Ovary (tissue), 9 donors: ENCODE data around the gene PIAS4. TPM values are rescaled to one million over a fixed set of nuclear protein-coding genes. Genes with fewer than 3 reads are reported as not detected.
"Not testable (repeated sequence)": the region's sequence is repeated elsewhere in the genome, so short reads cannot be mapped to it uniquely, and the experiment has no call there.

ENCODE experiments used
- DNase-seq, 5 donors: peaks; one replicate each; pipeline ENCODE4 v3.0.0-alpha.2; 2019 to 2020
- H3K27ac ChIP-seq, 2 donors: fragments of 200-600 bp; one replicate each; pipeline versions ENCODE4 v1.5.1 to v1.8.0; 2019 to 2022
- H3K27me3 ChIP-seq: fragments of 200-600 bp; one replicate; pipeline ENCODE4 v1.8.0; 2022
- H3K36me3 ChIP-seq: fragments of 200-600 bp; sonication (generic); one replicate; pipeline ENCODE4 v1.5.1; 2019
- H3K4me1 ChIP-seq: one replicate; pipeline ENCODE4 v1.8.1; 2013; ENCODE audit warnings: mild to moderate bottlenecking, moderate library complexity; ENCODE audit not compliant: insufficient read depth
- H3K4me3 ChIP-seq: fragments of 200-600 bp; sonication (generic); one replicate; pipeline ENCODE4 v1.5.1; 2017
- H3K9me3 ChIP-seq, 2 donors: fragments of 200-600 bp in 1 of 2; sonication (generic) in 1 of 2; one replicate each; pipeline versions ENCODE4 v1.5.1 to v1.8.1; 2013 to 2019; ENCODE audit warnings: mild to moderate bottlenecking in 1 of 2, moderate library complexity in 1 of 2
- CTCF ChIP-seq, 3 donors: fragments of 450-650 bp in 2 of 3; fragments of 200-600 bp in 1 of 3; IDR thresholded peaks; one replicate each; pipeline versions ENCODE4 v1.5.1 to v1.8.0; 2016 to 2022; ENCODE audit warnings: antibody characterized with exemption in 3 of 3, mild to moderate bottlenecking in 1 of 3
- EP300 ChIP-seq: sonication (generic); formaldehyde crosslinking; IDR thresholded peaks from one replicate; pipeline ENCODE4 v1.6.1; 2017; ENCODE audit warnings: antibody characterized with exemption
- POLR2A ChIP-seq: fragments of 450-650 bp; IDR thresholded peaks from one replicate; pipeline ENCODE4 v1.6.1; 2017; ENCODE audit warnings: antibody characterized with exemption, mild to moderate bottlenecking, moderate library complexity
- WGBS, 3 donors: extraction: QIAGEN DNeasy Blood & Tissue Kit in 1 of 3; methylation state at CpG; one replicate each; pipeline versions ENCODE4 v1.1.5 to v1.1.7; 2013 to 2017; 5-methylcytosine and 5-hydroxymethylcytosine counted together
- intact Hi-C, 4 donors: fragments of 100-400 bp; cut with DNase I; formaldehyde crosslinking; loops; one replicate each; pipeline versions ENCODE4 v1.11.0 to v1.15.1; 2022 to 2023
- polyA plus RNA-seq, 2 donors: library from polyadenylated mRNA; stranded (reverse); fragments of 200-250 nt in 1 of 2; fragments of 350-450 nt in 1 of 2; fragmentation: Illumina TruSeq in 1 of 2; extraction: RNeasy Lipid Tissue Mini Kit (QIAGEN cat#74804) in 1 of 2; gene quantifications; one replicate each; pipeline ENCODE4 v1.2.3, GENCODE V29; 2013 to 2014
- total RNA-seq, 7 donors: library from RNA; depleted of rRNA in 2 of 7; stranded (reverse); fragments of >200 nt in 2 of 7; fragmentation: NEBNext Ultra II Directional in 3 of 7; extraction: Animal tissue kit (Norgen Biotek cat#: 25700) in 3 of 7; gene quantifications; one replicate each; pipeline versions ENCODE4 v1.1.0 to v1.2.4, GENCODE V29; 2016 to 2023
- donor health status: DM: no; HTN: no; CAD: no; lungs with moderate emphysema.
- donor health status: DM: no; HTN: no; CAD: no.
- donor health status: Bipolar disorder and iron deficiency.
- donor health status: DM: yes; HTN: yes; CAD: no.
- donor health status: DM: no; HTN: no; CAD: no.
- donor health status: DM: yes; HTN: yes; CAD: no.

Gene PIAS4
- total and polyA plus RNA-seq, 9 donors = 5.2 to 29.7 (median 21.3) TPM

- Histone ChIP-seq H3K4me3 (peak overlapping the region; percentile 91), H3K27me3 (no peaks in the 10 kb centered on the region), H3K4me1 (peaks cover 22% of the 10 kb centered on the region), H3K27ac (peak overlapping the region; percentile 75 to 88), H3K9me3 (no peaks in the 10 kb centered on the region), H3K36me3 (no peaks in the 10 kb centered on the region)
- intact Hi-C loops = no loop called here
- peak; percentile 34 to 63 (median 53) for DNase-seq
- TF ChIP-seq EP300 (no peak), CTCF (IDR thresholded peaks at IDR 0.05) (no peak), POLR2A (no peak)
- WGBS, 3 donors = 0 to 1% (median 0%) methylated on average over 28 to 55 of the region's 55 CpGs
Measured at GRCh38 chr19:4007836-4008539, 452 bp downstream of the PIAS4 start.

GRCh38 chr19:4009990-4010807 is 2.7 kb downstream of the PIAS4 start:
- Histone ChIP-seq H3K27me3 (no peaks in the 10 kb centered on the region), H3K4me1 (peaks cover 22% of the 10 kb centered on the region), H3K27ac (peak overlapping the region in 1 of 2 donors; percentile 29), H3K9me3 (no peaks in the 10 kb centered on the region), H3K36me3 (no peaks in the 10 kb centered on the region), H3K4me3 (no peak overlapping the region)
- intact Hi-C loops = loop anchor here in 2 of 4 donors (5.0 to 10.0 kb wide), 2 partner anchors 47 to 105 kb away; no protein-coding TSS in a partner anchor
- DNase-seq = peak in 3 of 5 donors; percentile 32 to 61 (median 36)
- WGBS, 3 donors = 33 to 47% (median 37%) methylated on average over 24 of the region's 24 CpGs
- TF ChIP-seq EP300 = no peak
- no peak for TF ChIP-seq POLR2A
- TF ChIP-seq CTCF (IDR thresholded peaks at IDR 0.05) = no peak

GRCh38 chr19:4010808-4011110 is 3.2 kb downstream of the PIAS4 start:
- DNase-seq = no peak
- no peaks in the 10 kb centered on the region for H3K27me3 ChIP-seq
- peaks cover 25% of the 10 kb centered on the region for H3K4me1 ChIP-seq
- no peak overlapping the region for H3K4me3 ChIP-seq
- intact Hi-C loops = loop anchor here in 2 of 4 donors (5.0 to 10.0 kb wide), 2 partner anchors 47 to 104 kb away; no protein-coding TSS in a partner anchor
- H3K27ac ChIP-seq = no peak overlapping the region
- 52 to 70% (median 65%) methylated on average over 14 of the region's 14 CpGs for WGBS, 3 donors
- TF ChIP-seq CTCF (IDR thresholded peaks at IDR 0.05) = no peak
- TF ChIP-seq POLR2A = no peak
- no peak for TF ChIP-seq EP300
- H3K9me3 ChIP-seq = no peaks in the 10 kb centered on the region
- H3K36me3 ChIP-seq = no peaks in the 10 kb centered on the region

- DNase-seq, H3K4me3 ChIP-seq, H3K27me3 ChIP-seq, H3K27ac ChIP-seq, H3K36me3 ChIP-seq, H3K9me3 ChIP-seq: not testable (repeated sequence)
- 51 to 65% (median 62%) methylated on average over 6 of the region's 6 CpGs for WGBS, 3 donors
- intact Hi-C loops = loop anchor here in 2 of 4 donors (5.0 to 10.0 kb wide), 2 partner anchors 46 to 103 kb away; no protein-coding TSS in a partner anchor
- H3K4me1 ChIP-seq = peaks cover 29% of the 10 kb centered on the region
Measured at GRCh38 chr19:4011430-4011829, 3.9 kb downstream of the PIAS4 start.
